Measurements from ENCODE around the gene LNPEP.

The LNPEP gene

GRCh38 chr5:97071993-97072392 lies 136.1 kb downstream of the LNPEP start:
- Histone ChIP-seq H3K27ac (ENCODE audit: insufficient read depth in 1 of 2, low read depth in 1 of 2, low read length in 2 of 2, poor library complexity in 1 of 2, severe bottlenecking in 2 of 2) (no peak overlapping the region), H3K4me3 (ENCODE audit: control insufficient read depth in 1 of 7, extremely low read depth in 1 of 7, insufficient read depth in 4 of 7, low read depth in 2 of 7, low read length in 6 of 7) (no peak overlapping the region), H3K9me3 (ENCODE audit: control extremely low read depth in 1 of 5, control insufficient read depth in 4 of 5, insufficient read depth in 2 of 5, low read depth in 1 of 5, low read length in 4 of 5) (no peaks in the 10 kb centered on the region), H3K27me3 (replicated peaks in 2 of 5; ENCODE audit: control insufficient read depth in 4 of 5, insufficient read depth in 5 of 5, low read length in 4 of 5) (no peaks in the 10 kb centered on the region), H3K36me3 (ENCODE audit: control insufficient read depth in 4 of 4, insufficient read depth in 4 of 4, low read length in 3 of 4) (no peaks in the 10 kb centered on the region), H3K4me1 (ENCODE audit: control extremely low read depth in 1 of 4, control insufficient read depth in 4 of 4, insufficient read depth in 4 of 4, low read length in 3 of 4) (peaks cover 0 to 9% (median 2%) of the 10 kb centered on the region in 4 experiments)
- POLR2A ChIA-PET, result no interaction called here
- DNase-seq, result no peak
- CTCF ChIA-PET, result interaction anchor here (1.1 kb wide), 1 partner anchor 25 kb away, joined by 3 read pairs; no protein-coding TSS in a partner anchor
- 100% methylated on average over 2 of the region's 4 CpGs for WGBS (ENCODE audit: insufficient coverage)

- H3K4me1 ChIP-seq (ENCODE audit: control extremely low read depth in 1 of 4, control insufficient read depth in 4 of 4, insufficient read depth in 4 of 4, low read length in 3 of 4), result peaks cover 0 to 9% (median 2%) of the 10 kb centered on the region in 4 experiments
- WGBS (ENCODE audit: insufficient coverage), result 100% methylated on average over 2 of the region's 2 CpGs
- no peak overlapping the region for H3K4me3 ChIP-seq (ENCODE audit: control insufficient read depth in 1 of 7, extremely low read depth in 1 of 7, insufficient read depth in 4 of 7, low read depth in 2 of 7, low read length in 6 of 7)
- no peaks in the 10 kb centered on the region for H3K9me3 ChIP-seq (ENCODE audit: control extremely low read depth in 1 of 5, control insufficient read depth in 4 of 5, insufficient read depth in 2 of 5, low read depth in 1 of 5, low read length in 4 of 5)
- H3K27me3 ChIP-seq (replicated peaks in 2 of 5; ENCODE audit: control insufficient read depth in 4 of 5, insufficient read depth in 5 of 5, low read length in 4 of 5), result no peaks in the 10 kb centered on the region
- POLR2A ChIA-PET, result no interaction called here
- no peak for DNase-seq
- CTCF ChIA-PET, result interaction anchor here (1.1 kb wide), 1 partner anchor 26 kb away, joined by 3 read pairs; no protein-coding TSS in a partner anchor
- H3K36me3 ChIP-seq (ENCODE audit: control insufficient read depth in 4 of 4, insufficient read depth in 4 of 4, low read length in 3 of 4), result no peaks in the 10 kb centered on the region
- no peak overlapping the region for H3K27ac ChIP-seq (ENCODE audit: insufficient read depth in 1 of 2, low read depth in 1 of 2, low read length in 2 of 2, poor library complexity in 1 of 2, severe bottlenecking in 2 of 2)
These were observed 136.8 kb downstream of the LNPEP start for GRCh38 chr5:97072696-97073095.

GRCh38 chr5:97073420-97073819 lies 137.5 kb downstream of the LNPEP start:
- WGBS (ENCODE audit: insufficient coverage), result 94% methylated on average over 3 of the region's 3 CpGs
- H3K4me3 ChIP-seq (ENCODE audit: control insufficient read depth in 1 of 7, extremely low read depth in 1 of 7, insufficient read depth in 4 of 7, low read depth in 2 of 7, low read length in 6 of 7), result no peak overlapping the region

GRCh38 chr5:97074859-97075489 lies 139.1 kb downstream of the LNPEP start:
- Histone ChIP-seq H3K9me3 (ENCODE audit: control extremely low read depth in 1 of 5, control insufficient read depth in 4 of 5, insufficient read depth in 2 of 5, low read depth in 1 of 5, low read length in 4 of 5) (no peaks in the 10 kb centered on the region), H3K4me3 (ENCODE audit: control insufficient read depth in 1 of 7, extremely low read depth in 1 of 7, insufficient read depth in 4 of 7, low read depth in 2 of 7, low read length in 6 of 7) (no peak overlapping the region), H3K27me3 (replicated peaks in 2 of 5; ENCODE audit: control insufficient read depth in 4 of 5, insufficient read depth in 5 of 5, low read length in 4 of 5) (no peaks in the 10 kb centered on the region), H3K4me1 (ENCODE audit: control extremely low read depth in 1 of 4, control insufficient read depth in 4 of 4, insufficient read depth in 4 of 4, low read length in 3 of 4) (peaks cover 0 to 9% (median 2%) of the 10 kb centered on the region in 4 experiments), H3K27ac (ENCODE audit: insufficient read depth in 1 of 2, low read depth in 1 of 2, low read length in 2 of 2, poor library complexity in 1 of 2, severe bottlenecking in 2 of 2) (no peak overlapping the region), H3K36me3 (ENCODE audit: control insufficient read depth in 4 of 4, insufficient read depth in 4 of 4, low read length in 3 of 4) (no peaks in the 10 kb centered on the region)
- 100% methylated on average over 2 of the region's 4 CpGs for WGBS (ENCODE audit: insufficient coverage)
- no peak for DNase-seq
- POLR2A ChIA-PET, result no interaction called here
- CTCF ChIA-PET, result no interaction called here

More at GRCh38 chr5:97073420-97073819, 137.5 kb downstream of the LNPEP start:
- DNase-seq, result no peak
- Histone ChIP-seq H3K27ac (ENCODE audit: insufficient read depth in 1 of 2, low read depth in 1 of 2, low read length in 2 of 2, poor library complexity in 1 of 2, severe bottlenecking in 2 of 2) (no peak overlapping the region), H3K36me3 (ENCODE audit: control insufficient read depth in 4 of 4, insufficient read depth in 4 of 4, low read length in 3 of 4) (no peaks in the 10 kb centered on the region), H3K27me3 (replicated peaks in 2 of 5; ENCODE audit: control insufficient read depth in 4 of 5, insufficient read depth in 5 of 5, low read length in 4 of 5) (no peaks in the 10 kb centered on the region), H3K9me3 (ENCODE audit: control extremely low read depth in 1 of 5, control insufficient read depth in 4 of 5, insufficient read depth in 2 of 5, low read depth in 1 of 5, low read length in 4 of 5) (no peaks in the 10 kb centered on the region), H3K4me1 (ENCODE audit: control extremely low read depth in 1 of 4, control insufficient read depth in 4 of 4, insufficient read depth in 4 of 4, low read length in 3 of 4) (peaks cover 0 to 9% (median 2%) of the 10 kb centered on the region in 4 experiments)
- ChIA-PET POLR2A (no interaction called here), CTCF (no interaction called here)

- ChIA-PET CTCF (no interaction called here), POLR2A (no interaction called here)
- Histone ChIP-seq H3K4me3 (ENCODE audit: control insufficient read depth in 1 of 7, extremely low read depth in 1 of 7, insufficient read depth in 4 of 7, low read depth in 2 of 7, low read length in 6 of 7) (no peak overlapping the region), H3K9me3 (ENCODE audit: control extremely low read depth in 1 of 5, control insufficient read depth in 4 of 5, insufficient read depth in 2 of 5, low read depth in 1 of 5, low read length in 4 of 5) (no peaks in the 10 kb centered on the region), H3K27me3 (replicated peaks in 2 of 5; ENCODE audit: control insufficient read depth in 4 of 5, insufficient read depth in 5 of 5, low read length in 4 of 5) (no peaks in the 10 kb centered on the region), H3K27ac (ENCODE audit: insufficient read depth in 1 of 2, low read depth in 1 of 2, low read length in 2 of 2, poor library complexity in 1 of 2, severe bottlenecking in 2 of 2) (no peak overlapping the region), H3K36me3 (ENCODE audit: control insufficient read depth in 4 of 4, insufficient read depth in 4 of 4, low read length in 3 of 4) (no peaks in the 10 kb centered on the region), H3K4me1 (ENCODE audit: control extremely low read depth in 1 of 4, control insufficient read depth in 4 of 4, insufficient read depth in 4 of 4, low read length in 3 of 4) (peaks cover 0 to 9% (median 2%) of the 10 kb centered on the region in 4 experiments)
- WGBS (ENCODE audit: insufficient coverage), result 97% methylated on average over 4 of the region's 5 CpGs
- DNase-seq, result no peak
These were observed 139.8 kb downstream of the LNPEP start for GRCh38 chr5:97075649-97076048.

- Histone ChIP-seq H3K4me1 (ENCODE audit: control extremely low read depth in 1 of 4, control insufficient read depth in 4 of 4, insufficient read depth in 4 of 4, low read length in 3 of 4) (peaks cover 0 to 9% (median 2%) of the 10 kb centered on the region in 4 experiments), H3K27ac (ENCODE audit: insufficient read depth in 1 of 2, low read depth in 1 of 2, low read length in 2 of 2, poor library complexity in 1 of 2, severe bottlenecking in 2 of 2) (no peak overlapping the region), H3K9me3 (ENCODE audit: control extremely low read depth in 1 of 5, control insufficient read depth in 4 of 5, insufficient read depth in 2 of 5, low read depth in 1 of 5, low read length in 4 of 5) (no peaks in the 10 kb centered on the region), H3K27me3 (replicated peaks in 2 of 5; ENCODE audit: control insufficient read depth in 4 of 5, insufficient read depth in 5 of 5, low read length in 4 of 5) (no peaks in the 10 kb centered on the region), H3K4me3 (ENCODE audit: control insufficient read depth in 1 of 7, extremely low read depth in 1 of 7, insufficient read depth in 4 of 7, low read depth in 2 of 7, low read length in 6 of 7) (no peak overlapping the region), H3K36me3 (ENCODE audit: control insufficient read depth in 4 of 4, insufficient read depth in 4 of 4, low read length in 3 of 4) (no peaks in the 10 kb centered on the region)
- ChIA-PET POLR2A (no interaction called here), CTCF (no interaction called here)
- no peak for DNase-seq
These were observed 140.2 kb downstream of the LNPEP start for GRCh38 chr5:97076098-97076497.

- Histone ChIP-seq H3K9me3 (ENCODE audit: control extremely low read depth in 1 of 5, control insufficient read depth in 4 of 5, insufficient read depth in 2 of 5, low read depth in 1 of 5, low read length in 4 of 5) (no peaks in the 10 kb centered on the region), H3K27ac (ENCODE audit: insufficient read depth in 1 of 2, low read depth in 1 of 2, low read length in 2 of 2, poor library complexity in 1 of 2, severe bottlenecking in 2 of 2) (no peak overlapping the region), H3K4me3 (ENCODE audit: control insufficient read depth in 1 of 7, extremely low read depth in 1 of 7, insufficient read depth in 4 of 7, low read depth in 2 of 7, low read length in 6 of 7) (no peak overlapping the region), H3K4me1 (ENCODE audit: control extremely low read depth in 1 of 4, control insufficient read depth in 4 of 4, insufficient read depth in 4 of 4, low read length in 3 of 4) (peaks cover 0 to 16% (median 11%) of the 10 kb centered on the region in 4 experiments), H3K27me3 (replicated peaks in 2 of 5; ENCODE audit: control insufficient read depth in 4 of 5, insufficient read depth in 5 of 5, low read length in 4 of 5) (no peaks in the 10 kb centered on the region), H3K36me3 (ENCODE audit: control insufficient read depth in 4 of 4, insufficient read depth in 4 of 4, low read length in 3 of 4) (no peaks in the 10 kb centered on the region)
- ChIA-PET CTCF (no interaction called here), POLR2A (no interaction called here)
- DNase-seq, result no peak
- 100% methylated on average over 2 of the region's 4 CpGs for WGBS (ENCODE audit: insufficient coverage)
These were observed 141.4 kb downstream of the LNPEP start for GRCh38 chr5:97077246-97077645.
